GM18951 (cell line): ENCODE measurements around the gene TIMM23.

Experiments
- POLR2A ChIP-seq: IDR thresholded peaks from 4 replicates; pipeline ENCODE4 v1.6.1; 2011; ENCODE audit warnings: mild to moderate bottlenecking; ENCODE audit not compliant: insufficient read length, insufficient read depth; ENCODE audit errors: extremely low read depth
- in situ Hi-C: fragments of 300-500 bp; cut with MboI; formaldehyde crosslinking; loops from one replicate; pipeline ENCODE4 v1.12.0; 2022; ENCODE audit warnings: low sequenced_read_pairs, mixed read lengths, inconsistent platforms; ENCODE audit not compliant: unreplicated experiment

The TIMM23 gene

DNA sequence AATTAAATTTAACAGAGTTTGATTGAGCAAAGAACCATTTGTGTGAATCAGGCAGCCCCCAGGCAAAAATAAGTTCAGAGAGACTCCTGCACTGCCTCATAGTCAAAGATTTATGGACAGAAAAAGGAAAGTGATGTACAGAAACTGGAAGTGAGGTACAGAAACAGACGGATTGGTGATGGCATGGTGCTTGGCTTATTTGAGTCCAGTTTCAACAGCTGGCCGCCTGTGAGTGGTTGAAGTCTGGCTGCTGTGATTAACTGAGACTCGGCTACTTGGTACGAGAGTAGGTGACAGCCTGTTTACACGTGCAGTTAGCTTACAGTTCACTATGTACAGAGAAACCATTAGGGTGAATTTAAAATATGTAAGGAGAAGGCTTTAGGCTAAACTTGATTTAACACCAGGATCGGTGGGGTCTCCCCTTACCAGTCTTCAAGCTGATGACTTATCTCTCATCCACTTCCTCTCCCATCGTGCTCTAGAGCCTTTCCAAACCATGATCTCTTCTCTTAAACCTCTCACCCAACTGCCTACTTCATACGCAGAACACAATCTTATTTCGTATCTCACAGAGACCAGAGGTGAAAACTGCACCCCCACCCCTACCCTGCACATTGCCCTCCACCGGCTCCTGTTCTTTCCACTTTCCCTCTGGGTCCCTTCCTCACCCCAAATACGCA is 78.8 kb downstream of the TIMM23 start:
- in situ Hi-C loops = no loop called here
- no peak for TF ChIP-seq POLR2A

DNA sequence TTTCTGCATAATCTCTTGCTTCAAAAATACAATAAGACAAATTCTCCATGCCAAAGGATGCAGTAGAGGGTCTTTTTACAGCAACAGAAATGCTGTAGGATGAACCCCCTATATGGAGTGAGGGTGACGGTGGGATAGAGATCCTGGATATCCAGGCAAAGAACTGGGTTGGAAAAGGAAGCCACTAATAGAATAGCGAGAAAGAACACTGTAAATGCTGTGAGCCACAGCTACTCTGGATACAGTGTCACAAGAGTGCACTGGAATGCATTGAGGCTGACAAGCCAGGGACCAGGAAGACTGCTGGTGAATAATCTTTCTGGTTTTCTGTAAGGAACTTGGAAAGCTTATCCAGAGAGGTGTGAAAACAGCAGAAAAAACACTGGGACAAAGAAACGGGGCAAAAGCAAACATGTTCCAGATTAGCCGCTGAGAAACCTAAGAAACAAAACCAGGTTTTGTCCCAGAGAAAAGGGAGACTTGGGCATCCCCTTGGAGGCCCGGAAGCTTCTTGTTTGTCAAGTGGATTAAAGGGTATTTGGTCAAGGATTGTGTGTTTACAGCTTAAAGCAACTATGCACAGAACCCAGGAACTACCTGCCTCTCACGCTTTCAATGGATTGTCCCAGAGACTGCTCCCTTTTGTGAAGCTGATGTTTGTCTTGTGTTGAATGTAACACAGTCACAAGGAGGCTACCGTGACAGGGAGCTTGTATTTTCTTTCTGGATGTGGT is 79.9 kb downstream of the TIMM23 start:
- TF ChIP-seq POLR2A = no peak
- in situ Hi-C loops = no loop called here

DNA sequence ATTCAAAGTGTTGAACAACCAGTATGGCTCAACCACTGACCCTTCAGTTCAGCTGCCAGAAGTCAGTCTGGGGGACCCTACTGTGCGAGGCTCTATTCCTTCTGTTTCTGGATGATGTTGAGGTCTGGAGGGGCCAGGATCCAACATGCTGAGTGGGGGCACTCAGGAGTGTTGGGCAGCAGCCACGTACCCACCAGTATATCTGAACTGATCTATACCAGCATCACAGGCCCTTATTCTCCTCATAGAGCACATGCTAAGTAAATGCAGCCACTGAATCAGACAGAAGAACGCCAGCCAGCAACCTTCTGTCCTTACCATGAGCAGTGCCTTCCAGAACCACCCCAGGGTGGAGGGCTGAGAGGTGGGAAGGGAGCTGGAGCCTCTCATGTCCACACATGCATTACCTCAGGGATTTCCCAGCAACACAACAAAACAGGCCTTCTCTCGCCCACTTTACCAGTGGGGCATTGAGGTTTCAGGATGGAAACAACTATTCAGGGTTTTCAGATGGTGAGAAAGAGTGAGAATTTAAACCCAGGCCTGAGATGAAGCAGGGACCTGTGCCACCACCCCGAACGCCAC is 80.6 kb downstream of the TIMM23 start:
- in situ Hi-C loops = no loop called here
- no peak for TF ChIP-seq POLR2A
